Hematopoietic multipotent progenitor cell treated with erythropoietin and hydrocortisone succinate and interleukin-3 and kit ligand, for 17 days (in vitro differentiated cells): Measurements from ENCODE around the gene PRPS1L1.

ENCODE experiments used
- DNase-seq: peaks from one replicate; pipeline ENCODE4 v3.0.0-alpha.2; 2015; ENCODE audit warnings: low spot score

The PRPS1L1 gene

GRCh38 chr7:18027628-18028027, at the start of gene PRPS1L1:
PRPS1L1 (minus strand) TSS chr7:18027846.
- DNase-seq: no peak

GRCh38 chr7:18076461-18076860, 48.8 kb upstream of the PRPS1L1 start:
- no peak for DNase-seq

- no peak for DNase-seq
Measured at GRCh38 chr7:18068745-18069144, 41.1 kb upstream of the PRPS1L1 start.

GRCh38 chr7:18064242-18064838, 36.7 kb upstream of the PRPS1L1 start:
- no peak for DNase-seq

GRCh38 chr7:18063149-18063901, 35.7 kb upstream of the PRPS1L1 start:
- DNase-seq: no peak

- no peak for DNase-seq
Measured at GRCh38 chr7:18059171-18059570, 31.5 kb upstream of the PRPS1L1 start.

- DNase-seq: no peak
Measured at GRCh38 chr7:18053941-18054340, 26.3 kb upstream of the PRPS1L1 start.

- DNase-seq: no peak
Measured at GRCh38 chr7:18053177-18053928, 25.7 kb upstream of the PRPS1L1 start.

GRCh38 chr7:18049262-18049661, 21.6 kb upstream of the PRPS1L1 start:
- no peak for DNase-seq

- no peak for DNase-seq
Measured at GRCh38 chr7:18046601-18047000, 19.0 kb upstream of the PRPS1L1 start.

- no peak for DNase-seq
Measured at GRCh38 chr7:18045171-18045570, 17.5 kb upstream of the PRPS1L1 start.

- DNase-seq: no peak
Measured at GRCh38 chr7:18041191-18041590, 13.5 kb upstream of the PRPS1L1 start.

GRCh38 chr7:18040196-18040595, 12.6 kb upstream of the PRPS1L1 start:
- DNase-seq: no peak

- no peak for DNase-seq
Measured at GRCh38 chr7:18038382-18038781, 10.7 kb upstream of the PRPS1L1 start.

GRCh38 chr7:18037609-18038008, 10.0 kb upstream of the PRPS1L1 start:
- no peak for DNase-seq

GRCh38 chr7:18036783-18037182, 9.1 kb upstream of the PRPS1L1 start:
- no peak for DNase-seq

GRCh38 chr7:18030758-18031157, 3.1 kb upstream of the PRPS1L1 start:
- no peak for DNase-seq

- no peak for DNase-seq
Measured at GRCh38 chr7:18020138-18020715, 7.4 kb downstream of the PRPS1L1 start.

- DNase-seq: no peak
Measured at GRCh38 chr7:18019555-18019954, 8.1 kb downstream of the PRPS1L1 start.

- no peak for DNase-seq
Measured at GRCh38 chr7:18018296-18019215, 9.1 kb downstream of the PRPS1L1 start.

- DNase-seq: no peak
Measured at GRCh38 chr7:18016547-18017444, 10.8 kb downstream of the PRPS1L1 start.
